GM19328 (cell line): ENCODE data around the gene NPBWR2.

ENCODE experiments used
- ATAC-seq: cut with Tn5 transposase; IDR thresholded peaks from one replicate; pipeline ENCODE4 v1.9.1; 2021; ENCODE audit warnings: mild to moderate bottlenecking, moderate library complexity; ENCODE audit not compliant: unreplicated experiment

Gene NPBWR2

DNA sequence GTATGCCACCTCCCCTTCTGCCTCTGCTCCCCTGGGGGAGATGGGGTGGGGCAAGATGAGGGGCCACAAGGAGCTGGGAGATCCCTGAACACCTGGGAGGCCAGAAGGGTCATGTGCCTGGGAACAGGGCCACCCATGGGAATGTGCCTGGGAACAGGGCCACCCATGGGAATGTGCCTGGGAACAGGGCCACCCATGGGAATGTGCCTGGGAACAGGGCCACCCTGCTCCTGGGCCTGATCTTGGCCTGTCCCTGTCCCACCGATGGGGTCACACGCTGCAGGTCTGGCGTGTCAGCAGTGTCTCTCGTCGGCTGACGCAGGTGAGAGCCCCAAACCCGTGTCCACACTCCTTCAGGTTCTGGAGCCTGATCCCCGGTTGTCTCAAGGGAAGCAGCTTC lies 32.4 kb downstream of the NPBWR2 start:
- no peak for ATAC-seq

DNA sequence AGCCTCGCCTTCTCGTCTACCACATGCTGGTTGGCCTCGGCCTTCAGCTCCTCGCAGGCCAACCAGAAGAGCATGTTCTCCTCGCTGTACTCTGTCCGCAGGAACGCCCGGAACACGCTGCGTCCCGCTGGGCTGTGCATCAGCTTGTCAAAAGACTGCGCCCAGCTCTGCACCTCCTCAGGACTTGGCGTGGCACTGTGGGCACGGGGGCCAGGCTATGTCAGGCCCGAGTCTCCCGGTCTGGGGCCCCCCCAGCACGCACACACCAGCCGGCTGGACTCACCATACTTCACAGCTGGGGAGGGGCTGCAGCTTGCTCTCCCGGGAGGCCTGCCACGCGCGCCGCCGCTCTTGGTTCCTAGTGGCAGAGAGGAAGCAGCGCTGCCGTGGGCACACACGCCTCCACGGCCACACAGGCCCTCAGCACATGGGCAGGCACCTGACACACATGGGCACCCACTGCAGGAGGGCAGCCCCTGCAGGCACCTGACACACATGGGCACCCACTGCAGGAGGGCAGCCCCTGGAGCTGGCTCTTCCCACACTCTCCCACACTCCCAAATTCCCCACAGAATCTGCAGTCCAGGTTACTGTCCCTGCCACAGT lies 33.1 kb downstream of the NPBWR2 start:
- no peak for ATAC-seq

DNA sequence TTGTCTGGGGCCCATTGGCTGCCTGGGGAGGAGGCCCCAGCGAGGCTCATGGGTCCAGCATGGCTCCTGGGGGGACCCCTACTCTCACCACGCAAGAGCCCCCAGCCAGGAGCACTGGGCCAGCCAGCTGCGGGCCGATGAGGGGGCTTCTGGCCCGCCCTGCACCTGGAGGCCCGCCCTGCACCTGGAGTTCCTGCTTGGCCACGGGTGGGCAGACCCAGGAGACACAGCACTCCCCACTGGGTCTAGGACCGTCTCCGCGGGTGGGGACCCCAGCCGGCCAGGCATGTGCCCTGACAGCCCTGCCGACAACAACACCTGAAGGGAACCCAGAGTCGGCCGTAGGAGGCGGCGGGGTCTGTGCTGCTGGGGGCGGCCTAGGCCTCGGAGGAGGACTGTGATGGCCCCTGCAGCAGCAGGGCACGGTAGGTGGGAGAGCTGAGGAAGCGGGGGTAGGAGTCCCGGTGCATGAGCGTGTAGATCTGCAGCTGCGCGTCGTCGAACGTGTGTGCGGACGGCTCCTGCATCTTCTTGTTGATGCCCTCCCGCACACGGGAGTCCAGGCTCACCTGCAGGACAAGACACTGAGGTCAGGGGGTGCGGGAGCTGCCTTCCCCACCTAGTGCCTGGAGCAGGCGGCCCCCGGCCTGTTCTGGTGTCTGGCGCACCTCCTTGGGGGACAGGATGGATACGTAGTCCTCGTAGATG lies 33.7 kb downstream of the NPBWR2 start:
- ATAC-seq = no peak

GRCh38 chr20:64072498-64073063 lies 34.8 kb downstream of the NPBWR2 start:
- no peak for ATAC-seq

DNA sequence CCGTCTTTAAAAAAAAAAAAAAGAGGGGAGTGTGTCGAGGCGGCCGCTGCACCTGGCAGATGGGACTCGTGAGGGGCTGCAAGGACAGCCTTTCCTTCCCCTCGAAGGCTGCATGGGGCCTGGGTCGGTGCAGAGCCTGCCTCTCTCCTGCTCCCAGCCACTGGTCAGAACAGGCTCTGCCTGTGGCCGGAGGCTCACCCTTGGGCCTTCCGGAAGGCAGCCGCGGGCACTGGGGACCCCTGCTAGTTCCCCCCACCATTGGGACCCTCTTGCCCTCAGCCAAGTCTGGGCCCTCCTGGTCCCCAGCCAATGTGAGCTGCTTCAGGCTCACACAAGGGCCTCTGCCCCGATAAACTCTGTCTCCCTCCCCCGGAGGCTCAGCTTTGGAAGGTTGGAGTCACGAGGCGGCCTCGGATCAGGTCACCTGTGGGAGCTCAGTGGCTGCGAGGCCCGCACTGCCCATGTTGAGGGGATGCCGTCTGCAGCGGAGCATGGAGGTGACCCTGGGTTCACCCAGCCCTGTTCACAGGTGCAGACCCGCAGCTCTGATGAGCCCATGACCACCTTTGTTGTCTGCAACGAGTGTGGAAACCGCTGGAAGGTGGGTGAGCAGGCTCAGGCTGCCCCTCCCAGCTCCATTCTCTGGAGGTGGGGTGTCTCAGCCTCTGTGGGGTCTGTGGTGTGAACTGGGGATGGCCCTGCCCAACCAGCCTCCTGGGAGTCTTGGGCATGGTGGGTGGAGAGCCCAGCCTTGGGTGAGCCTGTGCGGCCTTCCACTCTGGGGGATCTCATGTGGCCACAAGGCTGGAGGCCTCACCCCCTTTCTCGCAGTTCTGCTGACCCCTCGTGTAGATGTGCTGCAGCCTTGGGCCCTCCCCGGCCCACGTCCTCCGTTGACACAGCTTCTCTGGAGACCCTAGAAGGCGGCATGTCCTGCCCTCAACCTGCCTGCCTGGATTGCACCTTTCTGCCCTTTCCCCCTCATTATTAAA lies 35.7 kb downstream of the NPBWR2 start:
- no peak for ATAC-seq

DNA sequence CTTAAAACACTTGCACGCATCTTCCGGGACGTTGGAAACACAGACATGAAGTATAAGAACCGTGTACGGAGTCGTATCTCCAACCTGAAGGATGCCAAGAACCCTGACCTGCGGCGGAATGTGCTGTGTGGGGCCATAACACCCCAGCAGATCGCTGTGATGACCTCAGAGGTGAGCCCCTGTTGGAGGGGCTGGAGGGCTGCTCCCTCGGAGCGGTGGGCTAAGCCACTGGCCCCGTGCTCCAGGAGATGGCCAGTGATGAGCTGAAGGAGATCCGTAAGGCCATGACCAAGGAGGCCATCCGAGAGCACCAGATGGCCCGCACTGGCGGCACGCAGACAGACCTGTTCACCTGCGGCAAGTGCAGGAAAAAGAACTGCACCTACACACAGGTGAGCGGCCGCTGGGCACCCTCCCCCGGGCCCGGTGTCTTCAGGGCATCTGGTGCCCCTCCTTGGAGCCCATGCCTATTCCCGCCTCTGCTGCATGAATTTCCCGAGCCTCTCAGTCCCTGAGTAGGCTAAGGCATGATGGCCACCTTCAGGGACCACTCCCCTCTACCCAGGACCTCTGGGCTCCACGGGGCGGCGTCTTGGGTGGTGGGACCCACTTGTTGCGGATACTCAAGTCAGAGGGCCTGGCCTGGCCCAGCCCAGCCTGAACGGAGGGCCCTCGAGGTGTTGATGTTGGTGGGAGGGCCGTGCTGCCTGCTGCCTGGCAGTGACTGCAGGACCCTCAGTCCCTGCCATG lies 36.9 kb downstream of the NPBWR2 start:
- no peak for ATAC-seq

DNA sequence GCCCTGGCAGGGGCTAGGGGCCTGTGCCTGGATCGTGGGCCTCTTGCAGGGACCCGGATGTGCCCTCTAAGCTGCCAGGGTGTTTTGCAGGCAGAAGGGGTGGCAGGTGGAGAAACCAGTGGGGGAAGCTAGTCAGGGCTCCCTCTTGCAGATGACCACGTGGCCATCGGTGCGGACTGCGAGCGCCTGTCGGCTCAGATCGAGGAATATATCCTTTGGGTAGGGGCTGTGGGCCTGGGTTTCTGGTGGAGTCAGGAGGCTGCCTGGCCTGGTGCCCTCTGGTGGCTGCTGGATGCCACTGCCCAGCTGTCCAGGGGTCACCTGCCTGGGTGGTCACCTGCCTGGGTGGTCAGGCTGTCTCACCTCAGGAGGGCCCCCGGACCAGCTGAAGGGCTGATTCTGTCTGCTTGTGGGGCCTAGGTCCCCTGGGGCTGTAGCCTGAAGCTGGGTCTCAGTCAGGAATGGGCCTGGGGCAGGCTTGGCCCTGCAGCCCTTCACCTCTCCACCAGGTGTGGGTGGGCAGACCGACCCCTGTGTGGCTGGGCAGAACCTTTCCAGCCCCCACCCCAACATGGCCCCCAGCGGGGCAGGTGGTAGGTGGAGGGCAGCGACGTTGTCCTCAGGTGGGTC lies 37.6 kb downstream of the NPBWR2 start:
- ATAC-seq = no peak

DNA sequence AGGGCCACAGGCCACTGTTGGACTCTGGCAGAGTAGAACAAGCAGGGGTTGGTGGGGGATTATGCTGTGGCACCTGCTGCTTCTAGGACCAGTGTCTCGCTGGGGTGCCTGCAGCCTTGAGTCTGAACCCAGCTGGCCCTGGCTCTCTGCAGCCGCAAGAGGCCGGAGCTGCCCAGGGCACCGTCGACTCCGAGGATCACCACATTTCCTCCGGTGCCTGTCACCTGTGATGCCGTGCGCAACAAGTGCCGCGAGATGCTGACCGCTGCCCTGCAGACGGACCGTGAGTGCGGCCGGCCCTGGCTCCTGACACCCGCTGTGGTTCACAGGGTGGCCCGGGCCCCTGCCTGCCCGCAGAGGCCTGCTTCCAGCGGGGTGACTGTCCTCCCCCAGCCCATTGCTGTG lies 38.2 kb downstream of the NPBWR2 start:
- ATAC-seq = no peak

DNA sequence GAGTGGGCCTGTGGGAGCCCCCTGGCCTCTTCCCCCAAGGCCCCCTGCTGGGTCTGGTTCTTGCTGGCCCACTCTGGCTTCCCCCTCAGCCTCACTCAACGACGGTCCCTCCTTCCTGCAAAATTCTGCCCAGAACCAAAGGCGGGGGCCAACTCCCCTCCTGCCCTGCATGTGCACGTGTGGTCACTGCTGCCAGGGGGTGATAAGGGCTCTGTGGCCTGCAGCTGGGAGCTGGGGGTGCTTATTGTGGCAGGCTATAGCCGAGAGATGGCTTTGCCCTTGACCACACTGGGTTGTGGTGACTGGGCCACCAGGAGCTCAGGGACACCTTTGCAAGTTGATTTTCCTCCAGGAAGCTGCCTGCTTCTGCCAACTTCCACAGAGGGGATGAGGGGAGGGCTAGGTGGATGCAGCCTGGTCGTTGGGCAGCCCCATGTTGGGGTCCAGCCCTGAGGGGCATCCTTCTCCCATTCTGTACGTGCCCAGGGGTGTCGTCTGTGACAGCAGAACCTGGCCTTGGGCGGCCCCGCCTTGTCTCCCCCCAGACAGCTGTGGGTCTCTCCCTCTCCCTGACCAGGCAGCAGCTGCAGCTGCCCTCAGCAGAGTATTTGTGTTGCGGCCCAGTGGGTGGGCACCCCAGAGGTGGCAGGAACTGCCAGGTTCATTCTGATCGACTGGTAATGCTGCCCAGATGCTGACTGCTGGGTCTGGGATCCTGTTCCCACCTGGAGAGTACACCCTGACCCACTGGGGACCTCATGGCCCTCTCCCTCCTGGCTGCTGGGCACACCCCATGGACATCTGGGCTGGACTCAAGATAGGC lies 38.8 kb downstream of the NPBWR2 start:
- ATAC-seq = no peak

- ATAC-seq = no peak
Measured at GRCh38 chr20:64067733-64068307, 39.5 kb downstream of the NPBWR2 start.

DNA sequence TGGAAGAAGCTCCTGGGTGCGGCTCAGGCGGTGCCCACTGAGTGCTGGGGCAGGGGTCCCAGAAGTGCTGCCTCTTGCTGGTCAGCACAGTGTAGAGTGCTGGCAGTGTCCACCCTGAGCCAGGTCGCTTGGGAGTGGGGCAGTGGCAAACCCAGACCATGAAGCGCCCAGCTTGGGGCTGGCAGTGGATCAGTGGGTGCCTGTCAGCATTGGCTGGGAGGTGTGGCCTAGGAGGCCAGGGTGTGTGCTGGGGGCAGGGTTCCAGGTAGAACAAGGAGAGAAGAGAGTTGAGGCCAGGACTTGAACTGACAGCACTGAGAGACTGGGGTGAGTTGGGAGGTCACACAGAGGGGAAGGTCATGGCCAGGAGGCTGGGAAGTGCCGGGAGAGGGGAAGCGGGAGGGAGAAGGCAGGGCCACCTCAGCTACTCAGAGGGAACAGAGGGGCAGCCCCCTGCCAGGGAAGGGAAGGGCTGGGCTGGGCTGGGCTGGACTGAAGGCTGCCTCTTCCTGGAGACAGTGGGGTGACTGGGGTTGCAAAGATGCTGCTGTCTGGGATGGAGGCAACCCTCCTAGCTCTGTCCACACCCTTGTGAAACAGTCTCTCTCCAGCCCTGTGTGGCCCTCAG lies 40.2 kb downstream of the NPBWR2 start:
- ATAC-seq = no peak

DNA sequence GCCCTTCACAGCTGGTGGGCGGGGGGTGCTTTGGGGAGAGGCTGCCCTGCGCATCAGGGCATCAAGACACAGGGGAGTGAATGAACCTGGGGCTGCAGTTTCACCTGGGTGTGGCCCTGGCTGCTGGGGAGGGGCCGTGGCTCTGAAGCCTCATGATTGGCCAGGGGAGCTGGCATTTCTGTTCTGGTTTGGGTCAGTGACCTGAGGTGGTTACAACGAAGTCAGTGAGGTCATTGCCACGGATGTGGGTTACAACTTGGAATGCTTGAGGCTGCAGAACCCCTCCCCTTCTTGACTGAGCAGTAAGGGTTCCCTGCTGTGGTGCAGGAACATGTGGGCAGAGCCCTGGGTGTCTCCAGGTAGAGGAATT lies 41.4 kb downstream of the NPBWR2 start:
- no peak for ATAC-seq

- no peak for ATAC-seq
Measured at GRCh38 chr20:64065062-64065973, 42.0 kb downstream of the NPBWR2 start.

DNA sequence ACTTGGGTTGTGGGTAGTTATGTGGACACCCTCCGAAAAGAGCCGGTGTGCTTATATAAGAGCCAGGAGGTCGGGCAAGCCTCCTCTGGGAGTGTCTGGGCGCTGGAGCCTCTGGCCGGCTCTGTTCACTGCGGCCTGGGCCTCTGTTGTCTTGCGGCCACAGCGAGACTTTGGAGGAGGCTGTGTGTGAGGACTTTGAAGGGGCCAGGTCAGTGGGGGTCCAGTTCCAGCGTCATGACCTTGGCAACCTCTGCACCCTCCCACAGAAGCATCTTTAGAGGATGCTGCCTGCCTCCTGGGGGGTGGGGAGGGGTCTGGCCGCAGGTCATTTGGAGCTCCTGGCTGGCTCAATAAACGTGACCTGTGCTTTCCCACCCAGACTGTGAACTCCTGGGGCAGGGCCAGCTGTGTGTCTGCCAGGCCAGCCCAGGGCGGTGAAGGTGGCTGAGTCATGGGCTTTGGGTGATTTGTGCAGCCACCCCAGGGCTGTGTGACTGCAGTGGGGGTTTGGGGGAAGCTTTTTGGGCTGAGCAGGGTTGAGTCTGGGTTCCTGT lies 43.1 kb downstream of the NPBWR2 start:
- ATAC-seq = no peak

DNA sequence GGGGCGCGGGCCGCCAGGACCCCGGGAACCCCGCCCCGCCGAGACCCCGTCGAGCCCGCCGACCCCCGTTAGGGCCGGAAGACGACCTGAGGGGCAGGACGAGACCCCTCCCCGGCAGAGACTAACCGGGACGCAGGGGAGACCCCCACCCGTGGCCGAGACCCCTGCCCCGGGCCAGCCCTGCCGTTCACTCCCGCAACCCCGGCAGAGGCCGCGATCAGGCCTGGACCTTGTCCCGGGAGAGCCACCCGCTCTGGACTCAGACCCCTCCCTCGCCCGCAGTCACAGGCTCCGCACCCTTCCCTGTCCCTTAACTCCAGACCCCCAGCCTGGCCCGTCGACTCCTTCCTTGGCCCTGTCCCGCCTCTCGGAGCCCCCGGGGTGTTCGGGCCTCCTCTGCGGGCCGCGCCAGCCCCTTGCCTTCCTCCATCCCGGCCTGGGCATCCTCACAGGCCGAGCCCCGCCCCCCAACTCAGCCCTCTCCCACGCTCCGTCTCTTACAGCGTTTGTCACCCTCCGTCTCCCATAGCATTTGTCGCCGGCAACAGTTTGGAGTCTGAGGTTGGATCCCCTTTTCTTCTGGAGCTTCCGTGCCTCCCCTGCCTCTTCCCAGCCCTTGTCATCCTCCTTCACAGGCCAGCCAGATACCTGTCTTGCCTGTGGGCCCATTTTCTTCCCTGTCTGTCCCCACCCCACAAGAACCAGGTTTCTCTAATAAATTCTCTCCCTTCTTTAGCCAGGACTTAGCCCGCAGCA lies 43.8 kb downstream of the NPBWR2 start:
- ATAC-seq = no peak

- no peak for ATAC-seq
Measured at GRCh38 chr20:64062596-64063388, 44.6 kb downstream of the NPBWR2 start, which contains the start of gene TCEA2. Gene TCEA2, plus strand, starts transcription at chr20:64063198. Its CDS starts 115 bp downstream, at chr20:64063313.
